ENCODE measurements around the gene RFX2.

The RFX2 gene

GRCh38 chr19:6015841-6016545, 94.3 kb downstream of the RFX2 start:
- H3F3A ChIP-seq (ENCODE audit: insufficient read depth) = no peaks in the 10 kb centered on the region
- H2AFZ ChIP-seq (ENCODE audit: low read depth, low read length, severe bottlenecking) = no peak overlapping the region
- no peaks in the 10 kb centered on the region for H4K20me1 ChIP-seq (ENCODE audit: low read depth, low read length)
- H3K9me2 ChIP-seq (replicated peaks; ENCODE audit: insufficient read depth, low read length) = no peaks in the 10 kb centered on the region
- TF ChIP-seq CTCF (IDR thresholded peaks at IDR 0.05; ENCODE audit: insufficient read depth, low read length, poor library complexity, severe bottlenecking) (no peak), EZH2phosphoT487 (conservative IDR thresholded peaks at IDR 0.05; ENCODE audit: low read length) (no peak)
- no peaks in the 10 kb centered on the region for H3K36me3 ChIP-seq (ENCODE audit: low read length)
- H3K27me3 ChIP-seq (ENCODE audit: low read length) = no peaks in the 10 kb centered on the region
- H3K27ac ChIP-seq (ENCODE audit: low read depth, low read length) = no peak overlapping the region
- H3K9me3 ChIP-seq (ENCODE audit: insufficient read depth, low read length) = no peaks in the 10 kb centered on the region
- no peak overlapping the region for H3K4me2 ChIP-seq (ENCODE audit: low read depth, low read length, poor library complexity, severe bottlenecking)
- no peak overlapping the region for H3K9ac ChIP-seq (ENCODE audit: low read length)
- no peak overlapping the region for H3K4me3 ChIP-seq (ENCODE audit: insufficient read depth, low read length, poor library complexity, severe bottlenecking)
- no peaks in the 10 kb centered on the region for H3K79me2 ChIP-seq (ENCODE audit: insufficient read depth, low read length)

- Histone ChIP-seq H3K79me2 (ENCODE audit: insufficient read depth, low read length) (no peaks in the 10 kb centered on the region), H3F3A (ENCODE audit: insufficient read depth) (no peaks in the 10 kb centered on the region), H3K4me2 (ENCODE audit: low read depth, low read length, poor library complexity, severe bottlenecking) (no peak overlapping the region), H3K27me3 (ENCODE audit: low read length) (no peaks in the 10 kb centered on the region), H4K20me1 (ENCODE audit: low read depth, low read length) (no peaks in the 10 kb centered on the region), H3K9me2 (replicated peaks; ENCODE audit: insufficient read depth, low read length) (no peaks in the 10 kb centered on the region), H3K9ac (ENCODE audit: low read length) (no peak overlapping the region), H3K36me3 (ENCODE audit: low read length) (no peaks in the 10 kb centered on the region), H3K9me3 (ENCODE audit: insufficient read depth, low read length) (no peaks in the 10 kb centered on the region), H3K27ac (ENCODE audit: low read depth, low read length) (no peak overlapping the region), H2AFZ (ENCODE audit: low read depth, low read length, severe bottlenecking) (no peak overlapping the region), H3K4me3 (ENCODE audit: insufficient read depth, low read length, poor library complexity, severe bottlenecking) (no peak overlapping the region)
- TF ChIP-seq EZH2phosphoT487 (conservative IDR thresholded peaks at IDR 0.05; ENCODE audit: low read length) (no peak), CTCF (IDR thresholded peaks at IDR 0.05; ENCODE audit: insufficient read depth, low read length, poor library complexity, severe bottlenecking) (no peak)
These were observed 95.7 kb downstream of the RFX2 start for GRCh38 chr19:6014551-6015135.

- H3K27ac ChIP-seq (ENCODE audit: low read depth, low read length) = no peak overlapping the region
- no peaks in the 10 kb centered on the region for H3K9me2 ChIP-seq (replicated peaks; ENCODE audit: insufficient read depth, low read length)
- no peaks in the 10 kb centered on the region for H3K9me3 ChIP-seq (ENCODE audit: insufficient read depth, low read length)
- no peak overlapping the region for H3K4me2 ChIP-seq (ENCODE audit: low read depth, low read length, poor library complexity, severe bottlenecking)
- no peaks in the 10 kb centered on the region for H3K36me3 ChIP-seq (ENCODE audit: low read length)
- no peaks in the 10 kb centered on the region for H3K79me2 ChIP-seq (ENCODE audit: insufficient read depth, low read length)
- TF ChIP-seq EZH2phosphoT487 (conservative IDR thresholded peaks at IDR 0.05; ENCODE audit: low read length) = no peak
- TF ChIP-seq CTCF (IDR thresholded peaks at IDR 0.05; ENCODE audit: insufficient read depth, low read length, poor library complexity, severe bottlenecking) = no peak
- H3K27me3 ChIP-seq (ENCODE audit: low read length) = no peaks in the 10 kb centered on the region
- no peak overlapping the region for H3K9ac ChIP-seq (ENCODE audit: low read length)
- H3F3A ChIP-seq (ENCODE audit: insufficient read depth) = no peaks in the 10 kb centered on the region
- H2AFZ ChIP-seq (ENCODE audit: low read depth, low read length, severe bottlenecking) = no peak overlapping the region
- H3K4me3 ChIP-seq (ENCODE audit: insufficient read depth, low read length, poor library complexity, severe bottlenecking) = no peak overlapping the region
- H4K20me1 ChIP-seq (ENCODE audit: low read depth, low read length) = no peaks in the 10 kb centered on the region
These were observed 97.7 kb downstream of the RFX2 start for GRCh38 chr19:6012426-6013170.
